ENCODE data around the gene IRX3.

DNA sequence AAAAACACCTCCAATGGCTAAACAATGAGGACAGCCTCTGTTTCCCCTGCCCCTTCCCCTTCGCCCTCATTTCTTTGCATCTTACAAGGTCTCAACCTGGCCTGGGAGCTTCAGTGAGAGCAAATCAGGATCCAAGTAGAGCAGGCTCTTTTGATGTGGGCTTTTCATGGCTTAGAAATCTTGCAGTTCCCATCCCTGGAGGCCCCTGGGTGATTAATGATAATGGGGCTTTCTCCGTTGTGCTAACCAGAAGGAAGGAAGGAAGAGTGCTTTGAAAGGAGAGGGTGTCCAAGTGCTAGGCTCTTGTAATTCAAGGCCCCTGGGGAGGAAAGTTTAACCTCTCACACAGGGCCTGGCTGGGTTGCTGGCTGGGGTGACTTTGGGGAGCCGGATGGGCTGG, 18.5 kb upstream of the IRX3 start:
- TF ChIP-seq, protein P1, sequence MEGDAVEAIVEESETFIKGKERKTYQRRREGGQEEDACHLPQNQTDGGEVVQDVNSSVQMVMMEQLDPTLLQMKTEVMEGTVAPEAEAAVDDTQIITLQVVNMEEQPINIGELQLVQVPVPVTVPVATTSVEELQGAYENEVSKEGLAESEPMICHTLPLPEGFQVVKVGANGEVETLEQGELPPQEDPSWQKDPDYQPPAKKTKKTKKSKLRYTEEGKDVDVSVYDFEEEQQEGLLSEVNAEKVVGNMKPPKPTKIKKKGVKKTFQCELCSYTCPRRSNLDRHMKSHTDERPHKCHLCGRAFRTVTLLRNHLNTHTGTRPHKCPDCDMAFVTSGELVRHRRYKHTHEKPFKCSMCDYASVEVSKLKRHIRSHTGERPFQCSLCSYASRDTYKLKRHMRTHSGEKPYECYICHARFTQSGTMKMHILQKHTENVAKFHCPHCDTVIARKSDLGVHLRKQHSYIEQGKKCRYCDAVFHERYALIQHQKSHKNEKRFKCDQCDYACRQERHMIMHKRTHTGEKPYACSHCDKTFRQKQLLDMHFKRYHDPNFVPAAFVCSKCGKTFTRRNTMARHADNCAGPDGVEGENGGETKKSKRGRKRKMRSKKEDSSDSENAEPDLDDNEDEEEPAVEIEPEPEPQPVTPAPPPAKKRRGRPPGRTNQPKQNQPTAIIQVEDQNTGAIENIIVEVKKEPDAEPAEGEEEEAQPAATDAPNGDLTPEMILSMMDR (IDR thresholded peaks at IDR 0.05; ENCODE audit: low read depth, low read length): no peak
- no peak for TF ChIP-seq POLR2A (IDR thresholded peaks at IDR 0.05; ENCODE audit: extremely low read depth, insufficient read length)
- TF ChIP-seq, protein P2, sequence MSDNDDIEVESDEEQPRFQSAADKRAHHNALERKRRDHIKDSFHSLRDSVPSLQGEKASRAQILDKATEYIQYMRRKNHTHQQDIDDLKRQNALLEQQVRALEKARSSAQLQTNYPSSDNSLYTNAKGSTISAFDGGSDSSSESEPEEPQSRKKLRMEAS (IDR thresholded peaks at IDR 0.05; ENCODE audit: low read depth, low read length): no peak
